Inflammatory macrophage (primary cell): ENCODE measurements around the gene SEZ6L.
A peak's percentile ranks its signal among the peaks of the same experiment; 100 is the strongest.

ENCODE experiments used
- DNase-seq, 2 donors: peaks; one replicate each; pipeline ENCODE4 v3.0.0-alpha.2; 2020 to 2022

The SEZ6L gene

DNA sequence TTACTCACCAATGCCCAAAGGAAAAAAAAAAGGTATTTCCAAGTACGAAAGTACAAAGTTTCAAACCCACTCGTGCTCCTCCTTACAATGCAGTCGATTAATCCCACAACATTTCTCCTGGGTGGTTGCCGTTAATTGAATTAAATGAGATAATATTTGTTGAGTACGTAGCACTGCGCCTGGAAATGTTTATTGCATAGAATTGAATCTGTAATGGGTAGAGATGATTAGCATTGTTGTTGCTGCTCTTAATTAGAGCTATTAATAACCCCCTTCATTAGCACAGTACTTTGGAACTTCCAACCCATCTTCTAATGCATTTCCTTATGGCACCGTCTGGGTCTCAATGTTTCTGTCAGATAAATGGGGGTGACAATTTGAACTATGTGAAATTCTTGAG lies 77.3 kb downstream of the SEZ6L start:
- DNase-seq: no peak

DNA sequence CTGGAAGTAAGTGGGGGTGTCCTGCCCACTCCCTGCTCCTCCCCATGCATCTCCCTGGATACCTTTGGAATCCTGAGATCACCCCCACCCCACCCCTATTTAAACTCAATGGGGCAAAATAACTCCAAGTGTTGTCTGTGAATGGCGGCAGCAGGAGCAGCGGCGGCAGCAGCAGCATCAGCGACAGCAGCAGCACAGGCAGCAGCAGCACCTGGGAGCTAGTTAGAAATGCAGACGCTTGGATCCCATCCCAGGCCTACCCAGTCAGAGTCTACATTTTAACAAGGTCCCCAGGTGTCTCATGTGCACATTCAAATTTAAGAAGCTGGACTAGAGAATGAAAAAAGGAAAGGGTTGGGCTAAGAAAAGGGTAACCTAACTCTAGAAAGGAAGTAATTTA lies 82.6 kb downstream of the SEZ6L start:
- no peak for DNase-seq

DNA sequence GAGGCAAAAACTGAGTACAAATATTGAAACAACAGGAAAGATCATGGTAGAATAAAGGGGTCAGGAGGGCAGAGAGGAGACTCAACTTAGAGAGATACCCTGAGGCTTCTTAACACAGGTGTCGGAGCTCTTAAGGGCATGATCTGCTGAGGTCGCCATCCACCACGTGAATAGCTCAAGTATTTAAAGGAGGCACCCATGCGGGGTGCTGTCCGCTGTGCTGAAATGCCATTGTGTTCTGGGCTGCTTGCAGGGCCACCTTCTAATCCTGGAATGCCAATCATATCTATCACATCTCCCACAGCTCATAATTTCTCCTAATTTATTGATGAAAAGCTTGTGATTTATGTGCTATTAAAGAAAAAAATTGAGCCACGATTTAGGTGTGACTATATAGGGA lies 90.2 kb downstream of the SEZ6L start:
- DNase-seq: peak in 1 of 2 donors; percentile 15

DNA sequence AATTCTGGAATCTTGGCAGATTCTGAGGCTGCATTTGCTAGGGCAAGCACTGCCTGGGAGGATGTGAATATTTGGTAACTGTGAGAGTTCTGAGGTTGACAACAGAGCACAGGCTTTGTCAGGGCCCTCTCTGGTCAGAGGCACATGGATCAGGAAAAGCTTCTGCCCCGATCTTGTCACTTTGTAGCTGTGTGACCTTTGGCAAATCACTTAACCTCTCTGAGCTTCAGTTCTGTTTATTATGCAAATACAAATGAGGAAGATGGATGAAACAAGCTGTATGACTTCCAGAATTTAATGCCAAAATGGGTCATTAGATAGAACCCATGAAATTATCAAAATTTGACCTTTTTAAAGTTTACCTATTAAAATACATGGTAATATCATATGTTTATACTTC lies 94.9 kb downstream of the SEZ6L start:
- DNase-seq: no peak

DNA sequence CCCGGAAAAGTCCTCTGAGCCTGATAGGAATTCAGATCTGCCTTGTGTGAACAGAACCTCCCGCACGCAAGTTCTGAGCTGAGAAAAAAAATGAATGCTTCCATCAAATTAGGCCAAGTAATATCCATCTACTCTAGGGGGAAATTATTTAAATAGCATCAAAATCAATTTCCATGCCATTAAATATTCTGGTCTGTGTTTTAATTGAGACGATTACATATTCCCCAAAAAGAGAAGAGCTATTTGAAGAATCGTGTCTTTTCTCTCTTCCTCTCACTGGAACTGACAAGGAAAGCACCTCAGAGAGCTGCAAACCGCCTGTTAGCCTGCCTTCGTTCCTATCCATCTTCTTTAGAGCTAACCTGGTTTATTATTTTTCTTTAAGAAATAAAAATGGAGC lies 96.0 kb downstream of the SEZ6L start:
- no peak for DNase-seq

DNA sequence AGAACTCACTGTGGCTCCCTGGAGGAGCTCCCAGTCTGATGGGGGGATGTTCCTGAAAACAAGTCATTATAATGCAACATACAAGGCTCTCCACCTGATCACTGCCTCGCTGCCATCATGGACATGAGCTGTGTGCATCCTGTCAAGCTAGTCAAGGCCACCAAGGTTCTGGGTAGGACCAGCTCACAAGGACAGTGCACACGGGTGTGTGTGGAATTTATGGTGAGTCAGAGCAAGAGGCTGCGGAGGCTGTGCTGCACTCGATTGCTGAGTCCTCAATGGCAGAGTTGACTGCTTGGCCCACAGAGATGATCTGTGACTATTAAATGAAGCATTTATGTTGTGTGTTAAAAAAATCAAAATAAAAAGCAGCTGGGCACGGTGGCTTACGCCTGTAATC lies 96.6 kb downstream of the SEZ6L start:
- no peak for DNase-seq

DNA sequence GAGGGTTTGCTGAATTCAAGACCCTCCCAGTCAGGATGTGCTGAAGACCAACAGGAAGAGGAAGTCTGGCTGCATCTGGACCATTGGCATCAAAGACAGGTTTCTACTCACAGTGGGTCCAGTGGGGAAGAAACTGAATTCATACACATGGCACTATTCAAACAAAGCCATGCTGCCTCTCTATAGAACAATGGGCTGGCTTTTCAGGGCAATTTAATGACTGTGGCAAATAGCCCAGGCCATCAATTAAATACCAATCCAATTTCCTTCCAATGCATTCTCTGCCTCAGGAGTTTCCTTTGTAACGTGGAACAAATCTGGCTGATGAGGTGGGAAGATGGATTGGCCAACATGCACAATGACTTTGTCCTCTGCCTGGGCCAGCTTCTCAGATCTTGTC lies 98.6 kb downstream of the SEZ6L start:
- no peak for DNase-seq

DNA sequence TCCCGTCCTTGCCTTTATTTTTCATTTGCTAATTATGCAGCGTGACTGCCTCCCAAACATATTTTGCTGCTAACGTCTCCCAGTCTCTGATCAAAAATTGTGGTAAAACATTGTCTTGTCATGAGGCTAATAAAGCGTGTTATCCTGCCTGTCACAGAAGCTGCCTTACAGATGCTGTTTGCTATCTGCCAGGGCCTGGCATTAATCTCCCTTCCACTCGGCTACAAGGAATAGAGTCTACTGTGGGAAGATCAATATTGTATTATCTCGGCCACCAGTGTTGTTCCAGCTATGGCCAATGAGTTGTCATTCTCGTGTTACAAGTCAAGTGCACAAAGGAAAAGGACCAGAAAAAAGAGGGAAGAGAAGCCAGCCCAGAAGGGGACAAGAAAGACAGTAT lies 100.3 kb downstream of the SEZ6L start:
- no peak for DNase-seq

DNA sequence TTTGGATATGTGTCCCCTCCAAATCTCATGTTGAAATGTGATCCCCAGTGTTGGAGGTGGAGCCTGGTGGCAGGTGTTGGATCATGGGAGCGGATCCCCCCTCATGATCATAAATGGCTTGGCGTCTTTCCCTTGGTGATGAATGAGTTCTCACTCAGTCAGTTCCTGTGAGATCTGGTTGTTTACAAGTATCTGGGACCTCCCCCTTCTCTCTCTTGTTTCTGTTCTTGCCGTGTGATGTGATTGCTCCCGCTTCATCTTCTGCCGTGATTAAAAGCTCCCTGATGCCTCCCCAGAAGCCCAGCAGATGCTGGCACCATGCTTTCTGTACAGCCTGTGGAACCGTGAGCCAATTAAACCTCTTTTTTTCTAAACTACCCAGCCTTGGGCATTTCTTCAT lies 102.2 kb downstream of the SEZ6L start:
- DNase-seq: no peak

DNA sequence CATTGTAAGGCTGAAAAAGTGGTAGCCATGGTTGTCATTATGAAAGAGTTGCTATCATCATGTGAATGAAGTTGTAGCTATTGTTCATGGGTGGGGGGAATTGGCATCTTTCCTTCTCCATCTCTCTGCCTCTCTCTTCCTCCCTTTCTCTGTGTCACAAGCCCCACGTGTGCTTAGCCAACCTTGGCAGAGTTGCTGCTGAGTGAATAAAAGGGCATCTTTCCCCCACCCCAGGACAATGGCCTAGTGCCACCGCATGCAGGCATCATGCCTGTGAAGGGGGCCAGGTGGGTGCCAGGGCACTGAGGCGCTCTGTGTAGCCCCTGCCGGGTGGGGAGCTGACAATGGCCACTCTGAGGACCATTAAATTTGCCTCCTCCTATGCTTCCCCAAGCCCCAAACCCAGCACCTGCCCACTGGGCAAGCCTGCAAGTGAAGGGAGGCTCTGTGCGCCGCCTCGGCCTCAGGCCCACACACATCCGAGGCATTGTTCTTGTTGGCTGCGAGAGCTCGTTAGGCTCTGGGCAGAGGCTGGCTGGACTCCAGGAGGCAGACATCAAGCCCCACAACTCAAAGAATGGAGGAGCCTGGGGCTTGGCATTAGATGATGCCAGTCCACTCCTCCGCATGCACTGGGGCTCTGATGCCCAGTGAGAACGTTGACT lies 103.9 kb downstream of the SEZ6L start:
- no peak for DNase-seq

DNA sequence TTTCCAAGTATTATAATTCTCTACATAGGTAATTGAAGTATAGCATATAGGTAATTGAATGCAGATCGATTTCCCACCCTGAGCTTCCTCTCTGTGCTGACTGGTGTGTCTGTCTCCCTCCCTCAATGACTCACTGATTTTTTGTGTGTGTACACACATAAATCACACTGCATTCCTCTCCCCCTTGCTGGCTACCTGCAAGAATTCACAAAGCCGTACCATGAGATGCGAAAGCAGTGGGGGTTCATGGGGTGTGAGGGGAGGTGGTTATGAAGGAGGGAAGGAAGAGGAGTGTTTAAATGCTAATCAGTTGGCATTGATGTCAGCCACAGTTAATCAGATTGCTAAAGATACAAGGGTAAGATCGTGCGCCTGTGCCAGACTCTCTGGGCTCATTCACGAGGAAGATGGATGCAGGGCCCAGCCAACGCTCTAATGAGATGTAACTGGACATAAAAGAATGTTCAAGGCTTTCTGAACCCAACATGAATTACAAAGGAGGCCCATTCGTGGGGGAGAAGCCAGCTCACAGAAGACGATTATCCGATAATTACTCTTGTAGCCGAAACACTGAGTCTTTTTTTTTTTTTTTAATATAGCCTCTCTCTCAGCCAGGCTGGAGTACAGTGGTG lies 107.4 kb downstream of the SEZ6L start:
- no peak for DNase-seq

DNA sequence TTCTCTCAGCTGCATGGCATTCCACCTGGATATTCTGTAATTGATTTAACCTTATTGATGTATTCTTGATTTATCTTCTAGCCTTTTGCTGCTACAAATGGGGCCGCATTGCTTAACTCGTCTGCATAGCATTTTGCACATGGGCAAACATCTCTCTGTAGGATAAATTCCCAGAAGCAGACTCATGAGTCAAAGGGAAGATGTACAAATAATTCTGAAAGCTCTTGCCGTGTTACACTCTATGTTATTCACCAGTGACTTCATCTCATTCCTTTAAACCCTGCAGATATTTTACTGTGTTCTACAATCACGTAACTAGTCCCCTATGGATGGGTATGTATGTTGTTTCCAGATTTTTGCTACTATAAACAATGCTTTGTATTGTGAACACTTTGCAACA lies 112.7 kb downstream of the SEZ6L start:
- DNase-seq: no peak

DNA sequence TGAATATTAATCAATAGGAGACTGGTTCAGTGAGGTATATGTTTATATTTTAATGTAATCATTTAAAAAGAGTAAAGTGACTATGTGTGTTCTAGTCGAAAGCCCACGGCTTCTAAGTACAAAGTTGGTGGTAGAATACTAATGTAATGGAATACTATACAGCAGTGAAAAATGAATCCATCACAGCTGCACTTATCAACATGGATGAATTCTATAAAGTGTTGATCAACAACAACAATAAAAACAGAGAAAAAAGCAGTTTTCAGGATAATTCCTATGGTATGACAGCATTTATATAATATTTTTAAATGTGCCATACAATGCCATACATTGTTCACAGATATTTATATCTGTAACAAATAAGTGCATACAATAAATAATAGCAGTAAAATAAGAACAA lies 114.1 kb downstream of the SEZ6L start:
- DNase-seq: no peak

DNA sequence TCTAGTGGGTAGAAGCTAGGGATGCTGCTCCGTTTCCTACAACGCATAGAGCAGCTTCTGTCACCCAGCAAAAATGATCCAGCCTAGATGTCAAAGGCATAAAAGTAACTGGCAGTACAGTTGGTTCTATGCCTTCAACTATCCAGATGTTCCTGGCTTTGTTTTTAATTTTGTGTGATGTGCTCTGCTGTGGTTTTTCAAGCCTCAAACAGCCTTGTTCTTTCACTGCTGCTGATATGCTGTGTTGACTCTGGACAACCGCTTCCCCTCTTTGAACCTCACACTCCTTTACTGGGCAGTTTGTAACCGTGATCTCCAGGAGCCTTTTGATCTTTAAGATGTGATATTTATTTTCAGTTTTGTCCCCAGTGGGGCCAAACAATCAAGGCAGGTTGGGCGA lies 116.4 kb downstream of the SEZ6L start:
- DNase-seq: no peak

DNA sequence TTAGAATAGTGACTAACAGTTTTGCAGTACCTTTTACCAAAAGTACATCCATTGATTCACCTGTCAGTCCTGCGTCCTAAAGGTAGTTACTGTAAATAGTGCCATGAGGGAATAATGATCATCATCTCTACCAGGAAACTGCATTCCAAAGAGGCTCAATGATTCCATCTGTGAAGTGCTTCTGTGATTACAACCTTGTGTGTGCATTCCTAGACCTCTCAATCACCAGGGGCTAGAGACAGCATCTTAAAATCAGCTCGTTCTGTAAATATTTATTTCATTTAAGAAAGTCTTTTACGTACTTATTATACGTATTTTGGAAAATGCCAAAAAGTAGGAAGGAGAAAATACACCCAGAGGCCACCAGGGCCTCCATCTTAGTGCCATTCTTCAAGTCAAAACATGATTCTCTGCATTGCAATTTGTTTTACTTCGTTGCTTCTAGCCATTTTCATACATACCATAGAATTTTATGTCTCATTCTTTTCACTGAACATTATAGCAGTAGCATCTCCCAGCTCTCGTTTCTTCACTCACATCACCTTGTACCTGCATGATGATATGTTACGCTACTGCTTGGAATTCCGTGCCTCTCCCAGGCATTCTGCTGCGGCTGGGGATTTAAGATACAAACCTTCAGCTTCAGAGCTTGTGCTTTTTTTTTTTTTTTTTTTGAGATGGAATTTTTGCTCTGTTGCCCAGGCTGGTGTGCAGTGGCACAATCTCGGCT lies 117.0 kb downstream of the SEZ6L start:
- DNase-seq: no peak

DNA sequence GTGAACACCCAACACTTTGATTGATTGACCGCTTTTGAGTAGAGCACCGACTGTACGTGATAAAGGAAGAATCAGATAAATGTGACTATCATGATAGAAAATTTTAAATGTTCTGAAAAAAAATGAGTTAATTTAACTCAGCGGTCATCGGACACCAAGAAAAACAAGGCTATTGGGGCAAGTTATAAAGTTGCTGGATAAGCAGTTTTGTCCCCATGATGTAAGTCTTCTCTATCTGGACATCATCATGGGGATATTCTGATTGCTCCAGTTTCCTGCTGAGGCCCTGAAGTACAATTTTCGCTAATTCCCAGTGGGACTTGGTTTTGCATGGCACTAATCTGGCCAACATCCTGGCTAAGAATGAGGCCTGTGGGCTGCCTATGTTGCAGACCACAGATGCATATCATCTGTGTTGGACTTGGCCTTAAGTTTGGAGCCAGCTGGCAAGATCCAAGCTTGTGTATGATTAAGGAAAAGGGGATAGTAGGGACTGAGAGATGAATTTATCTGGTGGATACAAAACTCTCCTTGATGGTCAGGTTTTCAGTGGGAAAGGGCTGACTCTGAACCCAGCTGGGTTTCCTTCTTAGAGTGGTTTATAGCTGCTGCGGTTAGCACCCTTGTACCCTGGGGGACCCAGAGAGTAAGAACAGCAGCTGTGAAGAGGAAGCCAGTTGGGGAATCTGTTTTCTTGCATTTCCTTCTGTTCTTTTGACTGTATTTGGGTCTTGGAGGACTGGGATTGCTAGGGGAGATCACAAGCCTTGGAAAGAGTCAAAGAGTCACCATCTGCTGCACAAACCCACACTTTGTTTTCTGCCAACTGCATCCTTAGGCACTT lies 118.3 kb downstream of the SEZ6L start:
- no peak for DNase-seq

DNA sequence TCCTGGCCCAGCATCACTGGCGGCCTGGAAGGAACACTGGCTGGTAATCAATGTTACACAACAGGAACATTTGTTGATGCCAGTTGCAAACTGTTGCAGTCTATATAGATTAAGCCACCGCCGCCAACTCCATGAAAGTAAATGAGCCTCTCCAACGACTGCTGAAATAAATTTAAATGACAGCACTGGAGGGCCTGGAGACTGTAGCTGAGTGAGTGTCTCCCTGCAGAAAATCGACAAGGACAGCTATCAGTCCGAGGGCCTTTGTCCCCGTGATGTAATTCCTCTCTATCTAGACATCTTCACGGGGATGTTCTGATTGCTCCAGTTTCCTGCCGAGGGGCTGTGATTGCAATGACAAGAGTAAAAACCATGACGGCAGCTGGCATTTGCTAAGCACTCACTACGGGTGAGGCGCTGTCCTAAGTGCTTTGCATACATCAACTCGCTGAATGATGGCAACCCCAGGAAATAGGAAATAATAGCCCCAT lies 120.4 kb downstream of the SEZ6L start:
- no peak for DNase-seq

DNA sequence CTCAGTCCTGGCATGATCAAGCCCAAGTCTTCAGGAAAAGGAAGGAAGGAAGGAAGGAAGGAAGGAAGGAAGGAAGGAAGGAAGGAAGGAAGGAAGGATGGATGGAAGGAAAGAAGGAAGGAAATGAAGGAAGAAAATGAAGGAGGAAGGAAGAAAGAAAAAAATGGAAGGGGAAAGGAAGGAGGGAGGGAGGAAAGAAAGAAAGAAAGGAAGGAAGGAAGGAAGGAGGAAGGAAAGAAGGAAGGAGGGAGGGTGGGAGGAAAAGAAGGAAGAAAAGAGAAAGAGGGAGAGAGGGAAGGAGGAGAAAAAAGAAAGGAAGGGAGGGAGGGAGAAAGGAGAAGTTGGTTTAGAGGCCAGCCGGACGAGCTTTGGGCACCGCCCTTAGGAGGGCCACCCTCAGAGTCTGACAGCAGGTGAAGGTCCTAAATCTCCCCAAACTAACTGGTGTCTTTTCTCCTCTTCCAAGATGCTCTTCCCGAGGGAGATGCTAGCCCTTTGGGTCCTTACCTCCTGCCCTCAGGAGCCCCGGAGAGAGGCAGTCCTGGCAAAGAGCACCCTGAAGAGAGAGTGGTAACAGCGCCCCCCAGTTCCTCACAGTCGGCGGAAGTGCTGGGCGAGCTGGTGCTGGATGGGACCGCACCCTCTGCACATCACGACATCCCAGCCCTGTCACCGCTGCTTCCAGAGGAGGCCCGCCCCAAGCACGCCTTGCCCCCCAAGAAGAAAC lies 122.8 kb downstream of the SEZ6L start:
- no peak for DNase-seq

DNA sequence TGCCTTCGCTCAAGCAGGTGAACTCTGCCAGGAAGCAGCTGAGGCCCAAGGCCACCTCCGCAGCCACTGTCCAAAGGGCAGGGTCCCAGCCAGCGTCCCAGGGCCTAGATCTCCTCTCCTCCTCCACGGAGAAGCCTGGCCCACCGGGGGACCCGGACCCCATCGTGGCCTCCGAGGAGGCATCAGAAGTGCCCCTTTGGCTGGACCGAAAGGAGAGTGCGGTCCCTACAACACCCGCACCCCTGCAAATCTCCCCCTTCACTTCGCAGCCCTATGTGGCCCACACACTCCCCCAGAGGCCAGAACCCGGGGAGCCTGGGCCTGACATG lies 123.4 kb downstream of the SEZ6L start:
- DNase-seq: no peak

DNA sequence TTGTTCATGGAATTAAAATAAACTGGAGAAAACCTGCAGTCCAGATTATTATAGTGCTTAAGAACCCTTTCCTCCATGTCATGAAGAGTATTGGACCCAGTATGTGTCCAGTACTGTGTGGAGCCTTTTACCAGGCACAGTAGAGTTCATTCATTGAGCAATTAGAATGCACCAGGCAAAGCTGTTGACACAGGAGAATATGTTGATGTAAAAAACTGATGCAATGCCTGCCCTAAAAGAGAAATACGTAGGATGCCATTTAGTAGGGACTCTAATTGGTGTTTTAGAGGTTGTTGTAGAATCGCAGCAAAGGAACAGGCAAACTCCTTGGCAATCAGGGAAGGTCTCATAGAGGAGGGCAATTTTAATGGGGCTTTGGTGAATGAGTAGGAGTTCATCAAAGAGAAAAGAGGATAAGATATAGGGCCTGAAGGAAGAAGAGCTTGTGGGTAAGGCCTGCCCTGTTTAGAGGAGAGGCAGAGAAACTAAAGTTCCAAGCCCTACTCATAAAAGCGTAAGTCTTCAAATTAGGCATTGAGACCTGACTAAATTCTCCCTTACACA lies 126.4 kb downstream of the SEZ6L start:
- no peak for DNase-seq

DNA sequence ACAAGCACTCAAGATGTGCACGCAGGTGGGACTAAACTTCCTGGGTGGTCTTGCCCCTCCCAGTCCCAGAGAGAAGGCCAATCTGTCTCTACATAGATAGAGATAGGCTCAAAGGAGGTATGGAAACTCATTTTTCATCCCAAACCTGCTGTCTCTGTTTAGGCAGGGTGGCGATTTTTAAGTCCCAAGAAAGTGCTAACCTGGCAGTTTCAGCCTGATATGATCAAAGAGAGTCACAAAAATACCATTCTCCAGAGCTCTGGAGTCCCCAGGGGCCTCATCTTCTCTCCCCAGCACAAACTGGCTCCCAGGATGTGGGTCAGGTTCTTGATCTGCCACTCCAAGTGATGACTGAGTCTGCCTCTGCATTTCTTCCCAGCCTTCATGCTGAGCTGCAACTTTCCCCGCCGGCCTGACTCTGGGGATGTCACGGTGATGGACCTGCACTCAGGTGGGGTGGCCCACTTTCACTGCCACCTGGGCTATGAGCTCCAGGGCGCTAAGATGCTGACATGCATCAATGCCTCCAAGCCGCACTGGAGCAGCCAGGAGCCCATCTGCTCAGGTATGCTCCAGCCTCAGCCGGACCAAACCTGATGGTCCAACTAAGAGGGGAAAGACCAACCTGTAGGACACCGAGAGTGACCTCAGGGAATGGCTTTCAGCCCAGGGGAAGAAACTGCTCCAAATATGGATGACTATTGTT lies 129.5 kb downstream of the SEZ6L start:
- DNase-seq: no peak

DNA sequence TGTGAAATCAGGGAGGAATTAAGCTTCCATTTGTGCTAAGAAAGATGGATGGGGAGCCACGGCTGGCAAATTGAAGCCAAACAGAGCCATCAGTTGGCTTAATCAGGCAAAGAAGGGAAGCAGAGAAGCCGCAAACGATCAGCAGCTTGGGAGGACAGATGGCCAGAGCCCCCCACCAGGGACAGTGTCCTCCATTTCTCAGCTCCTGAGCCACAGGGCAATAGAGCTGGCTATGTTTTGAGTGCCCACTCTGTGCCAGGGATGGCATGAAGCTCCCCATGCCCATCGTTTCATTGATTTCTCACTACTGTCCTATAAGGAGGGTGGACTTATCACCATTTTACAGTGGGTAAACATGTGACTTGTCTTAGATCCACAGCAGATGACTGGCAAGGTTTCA lies 133.5 kb downstream of the SEZ6L start:
- no peak for DNase-seq
